OCI-LY3 (cell line): Measurements from ENCODE around the gene UNC45A.

ENCODE experiments used
- EZH2phosphoT487 ChIP-seq: fragments of 200-600 bp; shearing (Covaris generic); IDR thresholded peaks from 2 replicates; pipeline ENCODE4 v1.6.1; 2018; ENCODE audit warnings: antibody characterized with exemption, mixed run types, low read depth
- TF ChIP-seq, protein P1 (sequence below): fragments of 200-600, 300-600 bp; sonication (generic); IDR thresholded peaks from 2 replicates; pipeline ENCODE4 v1.5.1; 2014; ENCODE audit warnings: antibody characterized with exemption, low read length, low read depth

DNA sequence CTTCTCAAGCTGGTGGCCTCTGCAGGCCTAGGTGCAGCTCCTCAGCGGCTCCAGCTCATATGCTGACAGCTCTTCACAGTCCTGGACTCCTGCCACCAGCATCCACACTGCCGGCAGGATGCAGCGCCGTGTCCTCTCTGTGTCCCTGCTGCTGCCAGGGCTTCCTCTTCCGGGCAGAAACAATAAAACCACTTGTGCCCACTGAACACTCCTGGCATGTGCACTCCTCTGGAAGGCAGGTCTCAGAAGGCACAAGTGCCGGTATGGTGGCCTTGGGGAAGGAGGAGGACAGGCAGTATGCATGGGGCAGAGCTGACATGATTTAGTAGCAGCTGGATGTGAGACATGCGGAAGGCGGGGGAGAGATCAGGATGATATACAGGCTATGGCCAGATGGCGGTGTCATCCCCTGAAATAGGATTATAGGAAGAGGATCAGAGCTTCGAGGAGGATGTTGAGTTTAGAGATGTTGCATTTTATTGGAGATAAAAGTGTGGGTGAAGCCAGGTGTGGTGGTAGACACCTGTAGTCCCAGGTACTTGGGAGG, 39.4 kb upstream of the UNC45A start:
- TF ChIP-seq, protein P1, sequence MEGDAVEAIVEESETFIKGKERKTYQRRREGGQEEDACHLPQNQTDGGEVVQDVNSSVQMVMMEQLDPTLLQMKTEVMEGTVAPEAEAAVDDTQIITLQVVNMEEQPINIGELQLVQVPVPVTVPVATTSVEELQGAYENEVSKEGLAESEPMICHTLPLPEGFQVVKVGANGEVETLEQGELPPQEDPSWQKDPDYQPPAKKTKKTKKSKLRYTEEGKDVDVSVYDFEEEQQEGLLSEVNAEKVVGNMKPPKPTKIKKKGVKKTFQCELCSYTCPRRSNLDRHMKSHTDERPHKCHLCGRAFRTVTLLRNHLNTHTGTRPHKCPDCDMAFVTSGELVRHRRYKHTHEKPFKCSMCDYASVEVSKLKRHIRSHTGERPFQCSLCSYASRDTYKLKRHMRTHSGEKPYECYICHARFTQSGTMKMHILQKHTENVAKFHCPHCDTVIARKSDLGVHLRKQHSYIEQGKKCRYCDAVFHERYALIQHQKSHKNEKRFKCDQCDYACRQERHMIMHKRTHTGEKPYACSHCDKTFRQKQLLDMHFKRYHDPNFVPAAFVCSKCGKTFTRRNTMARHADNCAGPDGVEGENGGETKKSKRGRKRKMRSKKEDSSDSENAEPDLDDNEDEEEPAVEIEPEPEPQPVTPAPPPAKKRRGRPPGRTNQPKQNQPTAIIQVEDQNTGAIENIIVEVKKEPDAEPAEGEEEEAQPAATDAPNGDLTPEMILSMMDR, result no peak
- no peak for TF ChIP-seq EZH2phosphoT487
